Posterior vena cava (tissue), 2 donors: ENCODE measurements around the gene BLTP3A. TPM values are rescaled to one million over a fixed set of nuclear protein-coding genes. Genes with fewer than 3 reads are reported as not detected.

ENCODE experiments used
- DNase-seq: peaks from one replicate; pipeline ENCODE4 v3.0.0-alpha.2; 2020; ENCODE audit warnings: low spot score
- intact Hi-C, 2 donors: fragments of 100-400 bp; cut with DNase I; formaldehyde crosslinking; loops; one replicate each; pipeline versions ENCODE4 v1.14.1 to v1.14.2; 2022 to 2023
- total RNA-seq, 2 donors: library from RNA; stranded (reverse); fragmentation: NEBNext Ultra II Directional; extraction: Animal tissue kit (Norgen Biotek cat#: 25700); gene quantifications; one replicate each; pipeline ENCODE4 v1.2.1, GENCODE V29; 2021
- donor health status: DM: yes; HTN: yes; CAD: no.
- donor health status: DM: yes; HTN: yes; CAD: no.

BLTP3A gene
- total RNA-seq, 2 donors from 2014 or later, result 8.0 to 11.2 TPM

DNA sequence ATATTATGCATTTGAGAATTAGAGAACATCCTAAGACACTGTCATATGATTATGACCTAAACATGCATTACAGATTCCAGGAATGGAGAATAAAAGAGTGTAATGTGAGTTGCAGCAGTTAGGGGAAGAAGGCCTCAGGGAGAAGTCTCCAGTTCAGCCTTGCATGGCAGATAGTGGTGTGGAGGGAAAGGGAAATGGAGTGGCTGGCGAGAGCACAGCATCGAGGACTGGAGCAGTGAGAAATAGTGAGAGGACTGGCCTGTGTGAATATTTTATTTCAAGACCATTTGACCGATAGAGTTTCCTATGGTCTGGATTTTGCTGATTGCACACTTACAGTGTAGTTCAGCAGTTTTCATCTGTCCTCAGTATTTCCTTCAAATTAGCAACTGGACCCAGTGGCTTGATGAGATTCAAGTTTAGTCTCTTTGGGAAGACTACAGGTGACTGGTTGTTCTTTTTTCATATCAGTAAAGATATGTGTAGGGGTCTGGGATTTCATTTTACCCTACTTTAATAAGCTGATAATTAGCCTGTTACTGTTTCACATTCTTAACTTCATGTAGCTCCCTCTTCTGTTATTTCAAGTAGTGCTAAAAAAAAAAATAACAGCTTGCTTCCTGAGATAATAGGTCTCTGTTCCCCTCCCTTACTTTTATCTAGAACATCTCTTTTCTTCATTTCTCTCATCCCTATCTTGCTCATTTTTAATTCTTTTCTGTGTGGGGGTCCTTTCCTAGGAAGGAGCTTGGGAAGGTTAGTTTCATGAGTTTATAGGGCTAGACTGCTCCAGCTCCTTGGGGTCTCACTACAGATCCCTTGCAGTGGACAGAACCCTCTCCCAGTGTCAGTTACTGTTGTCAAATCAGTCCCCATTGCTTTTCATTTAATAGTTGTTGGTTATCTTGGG lies 27.9 kb downstream of the BLTP3A start:
- DNase-seq, result no peak
- intact Hi-C loops, result no loop called here

DNA sequence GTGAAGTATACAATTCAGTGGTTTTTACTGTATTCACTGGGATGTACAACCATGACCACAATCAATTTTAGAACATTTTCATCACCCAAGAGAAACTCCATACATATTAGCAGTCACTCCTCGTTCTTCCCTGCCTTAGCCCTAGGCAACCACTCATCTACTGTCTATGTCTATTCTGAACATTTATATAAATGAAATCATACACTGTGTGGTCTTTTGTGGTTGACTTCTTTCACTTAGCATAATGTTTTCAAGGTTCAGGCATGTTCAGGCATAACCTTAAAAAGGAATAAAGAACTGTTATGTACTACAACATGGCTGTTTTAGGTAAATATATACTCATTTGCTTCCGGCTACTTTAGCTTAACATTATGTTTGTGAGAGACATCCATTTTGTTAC lies 37.3 kb downstream of the BLTP3A start:
- DNase-seq, result no peak
- intact Hi-C loops, result no loop called here

GRCh38 chr6:34832942-34833341 lies 41.1 kb downstream of the BLTP3A start:
- intact Hi-C loops, result no loop called here

GRCh38 chr6:34834789-34835518 lies 43.1 kb downstream of the BLTP3A start:
- intact Hi-C loops, result no loop called here
- no peak for DNase-seq

More at GRCh38 chr6:34832942-34833341, 41.1 kb downstream of the BLTP3A start:
- DNase-seq, result no peak

GRCh38 chr6:34836008-34836407 lies 44.1 kb downstream of the BLTP3A start:
- DNase-seq, result no peak

GRCh38 chr6:34836451-34836850 lies 44.6 kb downstream of the BLTP3A start:
- intact Hi-C loops, result no loop called here
- DNase-seq, result no peak

More at GRCh38 chr6:34836008-34836407, 44.1 kb downstream of the BLTP3A start:
- intact Hi-C loops, result no loop called here

GRCh38 chr6:34837528-34837927 lies 45.6 kb downstream of the BLTP3A start:
- intact Hi-C loops, result no loop called here
- no peak for DNase-seq

GRCh38 chr6:34839666-34840352 lies 47.9 kb downstream of the BLTP3A start:
- DNase-seq, result no peak
- intact Hi-C loops, result no loop called here

Other genes starting within 250 kb of the BLTP3A start
- gene SPDEF, start 235.8 kb upstream of the BLTP3A start, total RNA-seq, result not detected
- gene ILRUN, start 95.3 kb upstream of the BLTP3A start, total RNA-seq, result 10 to 100 TPM; 74.0 to 83.4 TPM
- 10 to 100 TPM; 44.5 to 45.1 TPM for gene SNRPC, start 34.6 kb upstream of the BLTP3A start, total RNA-seq
- gene TAF11, start 96.0 kb downstream of the BLTP3A start, total RNA-seq, result 10 to 100 TPM; 19.1 to 21.0 TPM
- 10 to 100 TPM; 38.8 to 42.2 TPM for gene ANKS1A, start 97.2 kb downstream of the BLTP3A start, total RNA-seq